ENCODE data around the gene EIF2AK2.

EIF2AK2 gene

DNA sequence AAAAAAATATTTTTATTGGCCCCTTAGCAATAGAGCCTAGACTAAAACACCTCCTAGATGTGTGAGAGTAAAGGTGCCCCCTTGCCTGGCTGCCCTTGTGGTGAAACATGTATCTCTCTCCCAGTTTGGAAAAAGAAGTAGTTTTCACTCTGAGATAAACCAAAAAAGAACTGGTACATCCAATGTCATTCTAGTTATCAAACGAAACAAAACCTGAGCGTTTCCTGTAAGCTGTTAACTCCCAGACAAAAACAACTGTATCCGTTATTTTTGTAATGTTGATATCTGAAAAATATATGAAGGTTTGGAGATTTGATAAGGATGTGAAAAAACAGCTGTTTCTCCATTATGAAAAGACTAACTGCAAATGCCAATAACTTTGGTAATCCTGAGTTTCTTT is 96.9 kb downstream of the EIF2AK2 start:
- TF ChIP-seq POLR2AphosphoS5 (IDR thresholded peaks at IDR 0.05; ENCODE audit: borderline replicate concordance, low read depth, low read length) = no peak
- no peak for TF ChIP-seq FOXP2 (optimal IDR thresholded peaks at IDR 0.05; ENCODE audit: control extremely low read depth, extremely low read length, insufficient read depth)
- TF ChIP-seq EZH2 (IDR thresholded peaks at IDR 0.05) = no peak
- no peak overlapping the region for H3K9ac ChIP-seq (ENCODE audit: insufficient read length)
- no peak for DNase-seq (ENCODE audit: low read depth, low spot score)
- H3K9me3 ChIP-seq (ENCODE audit: low read depth, low read length) = no peaks in the 10 kb centered on the region
- H3K36me3 ChIP-seq (ENCODE audit: insufficient read depth, low read length) = peaks cover 40% of the 10 kb centered on the region
- no peak overlapping the region for H3K27ac ChIP-seq
- no peak overlapping the region for H3K4me3 ChIP-seq

DNA sequence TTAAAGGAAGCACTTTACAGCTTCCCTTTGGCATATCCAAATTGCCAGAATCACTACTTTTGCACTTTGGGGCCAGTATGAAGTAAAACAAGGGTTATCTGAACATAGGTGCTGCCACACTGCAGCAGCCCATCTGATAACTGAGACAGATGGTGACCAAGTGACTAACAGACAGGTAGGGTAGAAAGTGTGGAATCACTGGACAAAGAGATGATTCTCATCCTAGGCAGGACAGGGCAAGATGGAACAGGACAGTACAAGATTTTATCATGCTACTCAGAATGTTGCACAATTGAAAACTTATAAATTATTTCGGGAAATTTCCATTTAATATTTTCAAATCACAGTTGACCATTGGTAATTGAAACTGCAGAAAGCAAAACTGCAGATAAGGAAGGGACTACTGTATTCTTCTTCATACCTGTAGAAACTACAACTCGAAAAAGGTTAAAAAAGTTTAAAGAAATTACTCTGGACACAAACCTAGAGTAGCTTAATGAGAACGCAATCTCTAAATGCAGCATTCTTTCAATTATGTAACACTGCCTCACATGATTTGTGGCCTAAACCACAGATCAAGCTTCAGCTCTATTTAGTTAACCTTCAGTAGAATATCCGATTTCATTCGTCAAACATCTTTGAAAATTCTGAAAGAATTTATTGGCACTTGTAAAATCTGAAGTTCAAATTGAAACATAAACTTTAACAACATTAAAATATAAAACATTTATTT is 104.0 kb downstream of the EIF2AK2 start:
- H3K9ac ChIP-seq (ENCODE audit: insufficient read length) = no peak overlapping the region
- H3K4me3 ChIP-seq = no peak overlapping the region
- H3K27ac ChIP-seq = no peak overlapping the region
- no peaks in the 10 kb centered on the region for H3K9me3 ChIP-seq (ENCODE audit: low read depth, low read length)
- H3K36me3 ChIP-seq (ENCODE audit: insufficient read depth, low read length) = peaks cover 38% of the 10 kb centered on the region
- TF ChIP-seq POLR2AphosphoS5 (IDR thresholded peaks at IDR 0.05; ENCODE audit: borderline replicate concordance, low read depth, low read length) = no peak
- no peak for TF ChIP-seq FOXP2 (optimal IDR thresholded peaks at IDR 0.05; ENCODE audit: control extremely low read depth, extremely low read length, insufficient read depth)
- no peak for TF ChIP-seq EZH2 (IDR thresholded peaks at IDR 0.05)
- DNase-seq (ENCODE audit: low read depth, low spot score) = no peak
